IPS-NIHi7 (cell line): ENCODE data around the gene CCT8.

Experiments used
- DNase-seq: peaks from one replicate; pipeline ENCODE4 v3.0.0; 2012; ENCODE audit warnings: mixed read lengths; ENCODE audit errors: extremely low spot score

The CCT8 gene, protein sequence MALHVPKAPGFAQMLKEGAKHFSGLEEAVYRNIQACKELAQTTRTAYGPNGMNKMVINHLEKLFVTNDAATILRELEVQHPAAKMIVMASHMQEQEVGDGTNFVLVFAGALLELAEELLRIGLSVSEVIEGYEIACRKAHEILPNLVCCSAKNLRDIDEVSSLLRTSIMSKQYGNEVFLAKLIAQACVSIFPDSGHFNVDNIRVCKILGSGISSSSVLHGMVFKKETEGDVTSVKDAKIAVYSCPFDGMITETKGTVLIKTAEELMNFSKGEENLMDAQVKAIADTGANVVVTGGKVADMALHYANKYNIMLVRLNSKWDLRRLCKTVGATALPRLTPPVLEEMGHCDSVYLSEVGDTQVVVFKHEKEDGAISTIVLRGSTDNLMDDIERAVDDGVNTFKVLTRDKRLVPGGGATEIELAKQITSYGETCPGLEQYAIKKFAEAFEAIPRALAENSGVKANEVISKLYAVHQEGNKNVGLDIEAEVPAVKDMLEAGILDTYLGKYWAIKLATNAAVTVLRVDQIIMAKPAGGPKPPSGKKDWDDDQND

GRCh38 chr21:29073222-29074006, at the start of gene CCT8:
CCT8 (minus strand) TSS chr21:29073648; CDS start chr21:29073590, 58 bp downstream.
- peak; percentile 99 for DNase-seq

DNA sequence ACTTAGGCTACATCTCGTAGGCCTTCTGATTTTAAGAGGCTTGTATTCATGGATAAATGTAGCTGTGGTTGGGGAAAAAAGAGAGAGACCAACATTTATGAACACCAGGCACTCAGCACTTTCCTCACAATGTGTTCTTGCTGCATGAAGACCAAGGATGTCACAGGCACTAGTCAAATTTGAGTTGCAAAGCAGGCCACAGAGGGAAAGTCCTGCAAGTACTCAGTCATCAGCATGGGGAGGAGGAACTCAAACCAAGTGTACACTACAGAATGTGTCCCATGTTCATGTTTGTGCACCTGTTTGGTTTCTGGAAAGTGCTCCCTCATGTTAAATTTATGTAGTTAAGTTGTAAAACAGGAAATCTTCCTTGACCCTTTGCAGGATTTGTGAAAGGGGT, 48.3 kb upstream of the CCT8 start:
- no peak for DNase-seq

DNA sequence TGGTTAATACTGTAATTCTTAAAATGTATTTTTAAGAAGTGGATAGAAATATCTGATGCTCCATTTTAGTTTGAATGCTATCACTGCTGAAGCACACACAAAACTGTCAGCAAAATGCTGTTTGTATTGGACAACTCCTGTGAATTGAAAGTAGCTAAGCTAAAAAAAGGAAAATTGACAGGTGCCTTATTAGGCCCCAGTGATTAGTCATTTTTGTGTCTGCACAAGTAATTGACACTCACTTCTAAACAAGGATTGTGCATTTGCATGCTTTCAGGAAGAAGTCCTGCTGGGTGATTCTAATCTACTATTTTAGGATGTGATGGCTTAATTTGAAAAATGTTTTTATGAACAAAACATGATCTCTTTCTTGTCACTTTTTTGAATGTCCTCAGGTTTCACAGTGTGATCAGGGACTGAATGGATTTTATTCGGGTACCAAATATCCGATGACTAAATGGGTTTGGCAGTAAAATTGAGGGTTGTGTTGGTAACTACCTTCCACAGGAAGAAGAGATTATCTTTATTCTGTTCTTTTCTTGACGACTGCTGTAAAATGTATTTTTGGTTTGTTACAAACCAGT, 44.0 kb upstream of the CCT8 start:
- DNase-seq: no peak

DNA sequence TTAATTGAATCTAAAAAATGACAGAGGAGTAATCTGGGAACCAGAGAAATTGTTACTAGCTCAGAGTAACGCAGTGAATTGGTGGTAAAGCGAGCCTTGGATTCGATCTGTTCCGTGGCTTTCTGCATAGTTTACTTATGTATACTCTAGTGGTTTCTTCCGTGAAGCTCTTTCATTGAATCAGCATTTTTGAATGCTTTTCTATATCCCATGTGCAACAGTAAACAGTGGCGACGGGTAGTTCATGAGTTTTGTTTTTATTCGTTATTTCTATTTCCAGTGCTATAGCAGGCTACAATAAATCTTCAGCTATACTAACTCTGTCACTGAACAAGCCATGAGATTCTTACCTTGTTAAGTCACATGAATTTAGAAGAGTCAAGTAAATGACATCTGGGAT, 42.5 kb upstream of the CCT8 start:
- DNase-seq: no peak

- peak; percentile 54 for DNase-seq
These were observed 41.5 kb upstream of the CCT8 start for GRCh38 chr21:29114765-29115500.

- DNase-seq: no peak
These were observed 31.8 kb upstream of the CCT8 start for GRCh38 chr21:29105218-29105617.

DNA sequence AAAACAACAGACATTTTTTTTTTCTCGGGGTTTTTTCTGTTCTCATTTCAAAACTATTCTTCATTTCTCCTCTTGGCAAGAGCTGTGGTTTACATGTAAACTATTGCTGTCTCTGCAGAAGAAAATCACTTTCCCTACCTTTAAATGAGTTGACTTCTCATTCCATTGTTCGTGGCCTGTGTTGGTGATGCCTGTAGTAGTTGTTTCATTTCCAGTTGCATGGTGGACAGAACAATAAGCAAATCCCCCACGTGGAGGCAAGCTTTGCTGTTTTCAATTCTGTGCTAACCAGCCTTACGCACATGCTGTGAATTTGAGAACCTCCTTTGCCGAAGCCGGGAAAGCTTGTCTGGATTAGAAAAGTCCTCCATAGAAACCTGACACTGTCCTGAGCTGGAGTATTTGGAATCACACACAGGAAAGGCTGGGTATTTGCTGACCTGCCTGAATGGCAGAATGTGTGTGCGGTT, 30.8 kb upstream of the CCT8 start:
- DNase-seq: no peak

DNA sequence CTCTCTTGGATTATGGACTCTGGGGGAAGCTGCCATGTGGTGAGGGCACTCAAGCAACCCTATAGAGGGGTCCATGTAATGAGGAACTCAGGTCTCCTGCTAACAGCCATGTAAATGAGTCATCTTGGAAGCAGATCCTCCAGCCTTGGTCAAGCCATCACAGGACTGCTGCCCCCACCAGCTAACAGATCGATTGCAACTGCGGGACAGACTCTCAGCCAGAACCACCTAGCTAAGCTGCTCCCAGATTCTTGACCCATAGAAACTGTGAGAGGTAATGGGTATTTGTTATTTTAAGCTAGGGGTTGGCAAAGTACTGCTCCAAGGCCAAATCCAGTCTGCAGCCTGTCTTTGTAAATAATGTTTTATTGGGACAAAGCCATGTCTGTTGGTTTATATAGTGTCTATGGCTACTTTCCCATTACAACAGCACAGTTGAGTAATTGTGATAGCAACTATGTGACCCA, 29.4 kb upstream of the CCT8 start:
- DNase-seq: no peak

DNA sequence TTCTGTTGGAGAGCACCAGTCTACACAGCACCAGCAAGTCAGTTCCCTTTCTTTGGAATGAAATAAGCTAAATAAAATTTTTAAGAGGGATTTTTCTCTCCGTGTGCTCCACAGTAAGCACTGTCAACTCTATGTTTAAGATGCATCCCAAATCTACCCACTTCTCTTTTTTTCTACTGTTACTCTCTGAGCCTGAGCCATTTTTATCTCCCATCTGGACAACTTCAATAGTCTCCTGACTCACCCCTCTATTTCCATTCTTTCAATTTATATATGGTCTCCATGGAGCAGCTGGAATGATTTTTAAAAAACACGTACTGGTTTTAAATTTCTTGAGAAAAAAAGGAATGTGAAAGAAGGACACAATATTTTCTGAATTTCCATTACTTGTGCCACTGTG, 24.7 kb upstream of the CCT8 start:
- no peak for DNase-seq

DNA sequence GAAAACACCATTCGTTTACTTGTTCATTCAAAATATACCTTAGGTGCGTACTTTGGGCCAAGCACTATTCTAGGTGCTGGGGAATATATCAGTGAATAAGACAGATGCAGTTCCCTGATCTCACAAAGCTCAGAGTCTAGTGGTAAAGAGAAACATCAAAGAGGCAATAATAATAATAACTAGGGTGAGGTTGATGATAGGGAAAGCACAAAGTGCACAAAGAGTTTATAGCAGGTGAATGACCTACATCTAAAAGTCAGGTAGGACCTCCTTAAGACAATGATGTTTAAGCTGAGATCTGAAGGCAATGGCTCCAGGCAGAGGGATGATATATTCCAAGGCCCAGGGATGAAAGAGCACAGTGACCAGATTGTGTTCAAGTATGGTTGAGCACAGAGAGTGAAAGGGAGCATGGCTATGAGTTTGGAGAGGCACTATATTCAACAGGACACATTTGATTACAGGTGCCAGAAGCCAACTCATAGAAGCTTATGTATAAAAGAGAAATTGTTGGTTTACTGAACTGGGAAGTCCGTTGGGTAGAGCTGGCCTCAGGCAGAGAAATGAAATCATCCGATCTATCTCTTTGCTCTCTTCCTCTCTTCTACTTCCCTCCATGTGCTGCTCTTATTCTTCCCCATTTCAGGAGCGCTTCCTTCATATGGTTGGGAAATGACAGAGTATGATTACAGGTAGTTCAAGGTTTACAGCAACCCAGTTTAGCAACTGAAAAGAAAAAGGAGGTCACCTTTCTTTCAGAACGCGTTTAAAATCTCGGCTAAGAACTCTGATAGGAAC, 23.0 kb upstream of the CCT8 start:
- DNase-seq: no peak

- DNase-seq: no peak
These were observed 18.9 kb upstream of the CCT8 start for GRCh38 chr21:29092102-29092959.

DNA sequence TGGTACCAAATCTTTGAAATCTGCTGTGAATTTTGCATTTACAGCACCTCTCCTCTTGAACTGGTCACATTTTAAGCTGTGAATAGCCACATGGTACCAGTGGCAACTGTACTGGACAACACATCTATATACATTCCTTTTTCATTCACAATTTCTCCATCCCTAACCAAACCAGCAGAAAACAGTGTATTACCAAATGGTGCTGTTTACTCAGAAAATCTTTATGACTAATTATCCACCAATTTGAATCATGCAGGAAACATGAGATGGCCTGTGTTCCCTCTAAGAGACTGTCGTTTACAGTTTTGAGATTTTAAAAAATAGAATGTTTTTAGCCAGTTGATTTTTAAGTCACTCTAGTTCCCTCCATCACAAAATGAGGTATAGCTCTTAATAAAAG, 17.6 kb upstream of the CCT8 start:
- DNase-seq: no peak

- no peak for DNase-seq
These were observed 11.8 kb upstream of the CCT8 start for GRCh38 chr21:29085106-29085752.

- no peak for DNase-seq
These were observed 10.9 kb upstream of the CCT8 start for GRCh38 chr21:29084372-29084771.

- no peak for DNase-seq
These were observed 9.9 kb upstream of the CCT8 start for GRCh38 chr21:29083306-29083705.

DNA sequence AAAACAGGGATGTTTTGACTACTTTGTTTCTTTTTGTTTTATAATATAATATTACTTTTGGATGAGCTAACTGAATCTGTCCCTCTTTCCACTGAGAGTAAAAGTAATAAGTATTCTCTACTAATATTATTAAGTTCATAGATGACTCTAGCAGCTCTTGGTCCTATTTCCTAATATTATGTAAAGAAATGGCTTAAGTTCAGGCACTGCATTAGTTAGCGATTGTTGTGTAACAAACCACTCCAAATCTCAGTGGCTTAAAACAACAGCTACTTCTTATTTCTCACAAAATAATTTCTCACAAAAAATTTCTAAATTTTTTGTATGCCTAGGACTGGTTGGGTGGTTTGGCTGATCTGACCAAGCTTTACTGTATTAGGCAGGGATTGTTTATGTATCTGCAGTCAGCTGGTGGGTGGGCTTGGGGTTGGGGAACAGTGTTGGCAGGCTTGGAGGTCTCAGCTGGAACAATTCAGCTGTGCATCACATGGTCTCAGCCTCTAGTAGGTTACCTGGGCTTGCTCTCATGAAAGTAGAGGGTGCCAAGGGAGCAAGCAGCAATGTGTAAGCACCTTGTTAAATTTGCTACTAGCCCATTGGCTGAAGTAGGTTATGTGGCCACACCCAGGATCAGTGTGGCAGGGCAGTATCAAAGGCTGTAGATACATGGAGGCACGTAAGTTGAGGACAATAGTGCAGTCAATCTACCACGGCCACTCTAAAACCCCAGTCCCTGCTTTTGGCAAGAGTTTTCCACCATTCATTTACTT, 8.8 kb upstream of the CCT8 start:
- DNase-seq: no peak

GRCh38 chr21:29080454-29080941, 7.0 kb upstream of the CCT8 start:
- no peak for DNase-seq
